GM19467 (cell line): ENCODE measurements around the gene AP4S1.
"Not testable (repeated sequence)": the region's sequence is repeated elsewhere in the genome, so short reads cannot be mapped to it uniquely, and the experiment has no call there.

ENCODE experiments used
- ATAC-seq: cut with Tn5 transposase; IDR thresholded peaks from one replicate; pipeline ENCODE4 v1.9.1; 2021; ENCODE audit warnings: mild to moderate bottlenecking, moderate library complexity; ENCODE audit not compliant: unreplicated experiment

The AP4S1 gene

GRCh38 chr14:31004007-31004406 lies 21.4 kb upstream of the AP4S1 start:
- ATAC-seq: not testable (repeated sequence)

DNA sequence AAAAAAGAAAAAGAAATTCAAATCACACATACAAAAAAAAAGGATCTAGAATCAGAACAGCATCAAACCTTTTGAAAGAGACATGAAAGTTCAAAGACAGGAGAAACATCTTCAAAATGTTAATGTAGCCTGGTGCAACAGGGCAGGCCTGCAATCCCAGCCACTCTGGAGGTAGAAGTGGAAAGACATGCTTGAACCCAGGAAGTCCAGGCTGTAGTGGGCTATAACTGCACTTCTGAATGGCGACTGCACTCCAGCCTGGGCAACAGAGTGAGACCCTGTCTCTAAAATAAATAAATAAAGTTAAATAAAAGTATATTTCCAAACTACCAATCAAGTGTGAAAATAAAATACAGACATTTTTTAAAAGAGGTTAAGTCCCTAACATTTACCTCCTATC lies 18.7 kb upstream of the AP4S1 start:
- ATAC-seq: no peak

DNA sequence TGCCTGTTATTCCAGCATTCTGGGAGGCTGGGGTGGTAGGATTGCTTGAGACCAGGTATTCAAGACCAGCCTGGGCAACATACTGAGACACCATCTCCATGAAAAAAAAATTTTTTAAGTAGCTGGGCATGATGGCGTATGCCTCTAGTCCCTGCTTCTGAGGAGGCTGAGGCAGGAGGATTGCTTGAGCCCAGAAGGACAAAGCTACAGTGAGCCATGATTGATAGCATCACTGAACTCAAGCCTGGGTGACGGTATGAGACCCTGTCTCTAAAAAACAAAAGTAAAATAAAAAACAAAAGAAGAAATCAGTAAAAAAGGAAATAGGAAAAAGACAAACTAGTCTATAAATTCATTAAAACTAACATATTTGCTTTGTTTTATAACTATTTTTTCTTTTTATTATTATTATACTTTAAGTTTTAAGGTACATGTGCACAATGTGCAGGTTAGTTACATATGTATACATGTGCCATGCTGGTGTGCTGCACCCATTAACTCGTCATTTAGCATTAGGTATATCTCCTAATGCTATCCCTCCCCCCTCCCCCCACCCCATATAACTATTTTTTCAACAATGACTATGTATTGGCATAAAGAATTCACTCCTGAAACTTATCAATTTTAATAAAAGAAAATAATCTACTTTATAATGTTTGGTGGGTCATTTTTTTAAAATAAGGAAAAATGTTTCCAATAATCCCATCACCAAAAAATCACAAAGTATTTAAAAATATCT lies 15.4 kb upstream of the AP4S1 start:
- no peak for ATAC-seq

DNA sequence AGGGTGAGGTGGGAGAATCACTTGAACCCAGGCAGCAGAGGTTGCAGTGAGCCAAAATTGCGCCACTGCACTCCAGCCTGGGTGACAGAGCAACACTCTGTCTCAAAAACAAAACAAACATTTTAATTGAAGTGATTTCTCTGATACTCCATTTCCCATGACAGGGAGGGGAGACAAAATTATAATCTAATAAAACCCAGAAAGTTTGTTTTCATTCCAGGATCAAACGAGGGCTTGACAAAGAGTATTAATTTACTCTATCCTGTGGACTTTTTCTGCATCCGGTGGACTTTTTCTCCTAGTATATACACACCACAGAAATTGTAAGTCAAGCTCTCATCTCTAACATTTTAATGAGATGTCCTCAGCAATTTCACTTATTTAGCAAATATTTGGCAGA lies 14.5 kb upstream of the AP4S1 start:
- no peak for ATAC-seq

DNA sequence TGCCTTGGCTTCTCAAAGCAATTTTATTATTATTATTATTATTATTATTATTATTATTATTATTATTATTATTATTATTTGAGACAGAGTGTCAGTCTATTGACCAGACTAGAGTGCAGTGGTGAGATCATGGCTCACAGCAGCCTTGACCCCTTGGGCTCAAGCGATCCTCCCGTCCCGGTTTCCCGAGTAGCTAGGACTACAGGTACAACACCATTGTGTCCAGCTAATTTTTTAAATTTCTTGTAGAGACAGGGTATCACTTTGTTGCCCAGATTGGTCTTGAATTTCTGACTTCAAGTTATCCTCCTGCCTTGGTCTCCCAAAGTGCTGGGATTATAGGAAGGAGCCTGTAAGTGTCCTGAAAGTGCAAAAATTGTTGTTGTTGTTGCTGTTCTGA lies 11.6 kb upstream of the AP4S1 start:
- no peak for ATAC-seq

DNA sequence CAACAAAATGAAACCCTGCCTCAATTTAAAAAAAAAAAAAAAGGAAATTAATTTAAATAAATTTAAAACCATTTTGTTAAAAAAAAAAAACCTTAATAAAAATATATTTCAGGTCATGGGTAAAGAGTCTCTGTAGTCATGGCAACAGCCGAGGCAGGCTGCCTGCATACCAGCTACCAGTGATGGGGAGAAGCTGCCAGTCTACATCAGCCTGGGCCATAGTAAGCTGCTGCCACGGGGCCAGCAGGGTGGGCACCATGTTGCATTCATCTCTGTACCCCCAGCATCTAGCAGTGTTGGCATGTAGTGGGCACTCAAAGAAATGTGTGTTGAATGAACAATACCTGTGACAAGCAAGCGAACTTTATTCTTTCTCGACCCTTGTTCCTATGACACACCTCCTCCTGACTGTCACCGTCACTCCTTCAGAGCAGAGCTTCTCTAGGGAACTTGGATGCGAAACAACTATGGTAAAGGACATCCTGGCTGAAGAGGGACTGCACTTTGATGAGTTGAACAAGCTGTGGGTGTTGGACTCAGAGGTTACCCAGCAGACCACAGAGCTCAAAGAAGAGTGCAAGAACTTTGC lies 7.3 kb upstream of the AP4S1 start:
- no peak for ATAC-seq

GRCh38 chr14:31020834-31021575 lies 4.4 kb upstream of the AP4S1 start:
- no peak for ATAC-seq

DNA sequence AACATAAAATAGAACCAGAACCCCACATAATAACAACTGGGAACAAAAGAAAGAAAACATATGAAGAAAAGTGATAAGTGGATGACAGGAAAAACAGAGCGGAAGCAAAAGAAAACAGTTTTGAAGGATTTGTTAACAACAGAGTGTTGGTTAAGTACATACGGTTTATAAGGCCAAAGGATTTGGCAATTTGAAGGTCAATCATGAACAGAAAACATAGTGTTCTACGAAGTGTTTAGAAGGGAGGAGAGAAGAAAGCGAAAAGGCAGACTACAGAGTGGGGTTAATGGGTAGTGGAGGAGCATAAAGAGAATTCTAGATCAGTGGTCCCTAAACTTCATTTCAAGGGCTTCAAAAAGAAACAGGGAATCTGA lies 3.9 kb upstream of the AP4S1 start:
- ATAC-seq: no peak

GRCh38 chr14:31022386-31022785 lies 3.1 kb upstream of the AP4S1 start:
- no peak for ATAC-seq

- ATAC-seq: no peak
Measured at GRCh38 chr14:31024010-31024480, 1.4 kb upstream of the AP4S1 start.

- ATAC-seq: no peak
Measured at GRCh38 chr14:31024577-31025366, 677 bp upstream of the AP4S1 start.

DNA sequence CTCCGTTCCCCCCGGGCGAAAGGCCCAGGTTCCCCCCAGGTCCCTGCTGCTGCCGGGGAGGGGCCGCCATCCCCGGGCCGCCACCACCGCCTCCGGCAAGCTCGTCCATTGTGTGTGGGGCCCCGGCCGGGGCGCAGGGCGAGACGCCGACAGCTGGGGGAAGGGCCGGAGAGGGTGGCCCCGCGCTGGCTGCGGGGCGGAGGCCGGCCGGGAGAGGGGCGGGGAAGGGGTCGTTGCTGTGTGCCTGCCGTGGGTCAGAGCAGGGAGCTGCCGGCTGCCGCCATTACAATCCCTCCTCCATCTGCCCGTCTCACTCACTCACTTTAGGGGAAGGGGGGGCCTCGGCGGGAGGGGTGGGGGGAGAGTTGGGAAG lies 614 bp downstream of the AP4S1 start, which contains the start of gene STRN3:
Gene STRN3 (minus strand): TSS at position 303 of the 373 bp plus-strand sequence. CDS start 194 bp downstream, at position 109.
- no peak for ATAC-seq

GRCh38 chr14:31026450-31027235 lies 1.2 kb downstream of the AP4S1 start:
- peak; percentile 85 for ATAC-seq

DNA sequence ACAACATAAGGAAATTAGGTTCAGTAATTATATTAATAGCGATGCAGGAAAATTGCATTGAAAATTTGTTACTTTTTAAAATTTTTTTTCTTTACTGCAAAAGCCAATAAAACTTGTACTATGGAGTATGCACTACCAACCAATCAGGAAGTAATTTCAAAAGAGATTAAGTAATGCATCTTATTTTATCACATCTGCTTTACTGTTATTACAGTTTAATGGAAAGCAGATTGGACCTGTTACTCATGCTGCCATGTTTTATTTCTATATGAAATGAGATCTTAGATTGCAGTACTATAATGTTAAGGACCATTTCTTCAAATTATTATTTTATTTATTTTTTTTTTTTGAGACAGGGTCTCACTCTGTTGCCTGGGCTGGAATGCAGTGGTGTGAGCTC lies 2.4 kb downstream of the AP4S1 start:
- ATAC-seq: no peak

DNA sequence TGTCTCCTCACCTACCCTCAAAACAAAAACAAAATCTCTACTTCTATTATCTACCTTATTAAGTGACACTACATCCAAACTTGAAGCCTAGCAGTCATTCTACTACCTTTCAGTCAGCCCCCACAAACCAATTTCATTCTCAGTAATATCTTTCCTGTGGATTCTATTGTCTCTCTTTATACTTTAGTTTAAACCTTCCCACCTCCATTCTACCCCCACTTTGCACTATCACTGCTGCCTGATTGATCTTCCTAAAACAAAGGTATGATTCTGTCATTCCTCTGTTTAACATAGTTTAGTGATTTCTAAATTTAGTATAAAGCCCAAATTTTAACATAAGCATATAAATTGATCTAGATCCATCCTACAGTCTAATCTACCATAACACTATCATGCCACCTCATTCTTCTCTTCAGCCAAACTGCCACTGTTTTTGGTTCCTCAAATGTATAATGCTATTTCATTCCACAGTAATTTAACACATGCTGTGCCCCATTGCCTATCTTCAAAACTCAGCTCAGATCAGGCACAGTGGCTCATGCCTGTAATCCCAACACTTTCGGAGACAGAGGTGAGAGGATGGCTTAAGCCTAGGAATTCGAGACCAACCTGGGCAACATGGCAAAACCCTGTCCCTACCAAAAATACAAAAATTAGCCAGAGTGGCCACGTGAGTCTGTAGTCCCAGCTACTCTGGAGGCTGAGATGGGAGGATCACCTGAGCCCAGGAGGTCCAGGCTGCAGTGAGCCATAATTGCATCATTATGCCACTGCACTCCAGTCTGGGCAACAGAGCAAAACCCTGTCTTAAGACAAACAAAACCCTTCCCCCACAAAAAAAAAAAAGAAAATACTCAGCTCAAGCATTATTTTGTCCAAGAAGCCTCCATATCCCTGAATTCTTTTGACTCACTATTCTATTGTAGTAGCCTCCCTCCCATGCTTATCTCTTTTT lies 3.8 kb downstream of the AP4S1 start:
- ATAC-seq: no peak

DNA sequence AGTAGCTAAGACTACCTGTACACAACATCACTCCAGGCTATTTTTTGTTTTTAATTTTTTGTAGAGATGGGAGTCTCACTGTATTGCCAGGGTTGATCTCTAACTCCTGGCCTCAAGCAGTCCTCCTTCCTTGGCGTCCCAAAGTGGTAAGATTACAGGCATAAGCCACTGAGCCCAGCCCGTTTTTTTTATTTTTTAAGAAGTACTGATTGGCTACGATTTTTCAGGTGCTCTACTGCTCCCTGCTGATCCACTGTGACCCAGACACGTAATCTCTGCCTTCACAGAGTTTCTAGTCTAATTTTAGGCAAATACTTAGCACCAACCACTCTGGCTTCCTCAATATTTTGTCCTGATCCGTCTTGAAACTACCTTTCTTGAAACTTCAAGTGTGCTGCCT lies 5.0 kb downstream of the AP4S1 start:
- ATAC-seq: no peak

GRCh38 chr14:31036552-31036951 lies 11.1 kb downstream of the AP4S1 start:
- no peak for ATAC-seq

DNA sequence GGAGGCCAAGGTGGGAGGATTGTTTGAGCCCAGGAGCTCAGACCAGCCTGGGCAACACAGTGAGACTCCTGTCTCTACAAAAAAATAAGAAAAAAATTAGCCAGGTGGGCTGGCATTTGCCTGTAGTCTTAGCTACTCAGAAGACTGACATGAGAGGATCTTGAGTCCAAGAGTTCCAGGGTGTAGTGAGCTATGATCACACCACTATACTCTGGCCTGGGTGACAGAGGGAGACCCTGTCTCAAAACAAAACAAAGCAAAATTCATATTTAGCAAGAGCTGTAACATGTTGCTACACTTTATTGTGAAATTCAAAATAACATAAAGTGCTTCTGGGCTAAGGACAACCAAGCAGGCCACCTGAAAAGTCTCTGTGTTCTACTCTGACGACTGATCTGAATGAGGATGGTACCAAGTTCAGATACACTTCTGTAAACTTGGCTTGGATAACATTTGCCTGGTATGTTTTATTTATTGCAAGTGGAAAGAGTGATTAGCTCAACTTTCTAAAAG lies 12.3 kb downstream of the AP4S1 start:
- no peak for ATAC-seq

- no peak for ATAC-seq
Measured at GRCh38 chr14:31038521-31039166, 13.2 kb downstream of the AP4S1 start.
